ENCODE measurements around the gene RNASE8.

DNA sequence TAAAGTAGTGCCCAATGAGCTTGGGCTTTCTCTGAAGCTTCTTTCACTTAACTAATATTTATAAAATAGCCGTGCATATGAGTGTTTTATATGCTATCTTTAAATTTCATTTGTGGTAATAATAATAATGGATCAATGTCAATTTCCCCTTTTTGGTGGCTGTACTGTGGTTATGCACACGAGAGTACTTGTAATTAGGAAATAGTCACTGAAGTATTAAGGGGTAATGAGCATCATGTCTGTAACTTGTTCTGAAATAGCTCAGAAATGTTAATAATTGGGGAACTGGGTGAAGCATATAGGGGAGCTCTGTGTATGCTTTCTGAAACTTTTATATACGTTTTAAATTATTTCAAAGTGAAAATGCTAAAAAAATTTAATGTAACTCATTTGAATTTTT is 7.0 kb upstream of the RNASE8 start:
- TF ChIP-seq, protein P1, sequence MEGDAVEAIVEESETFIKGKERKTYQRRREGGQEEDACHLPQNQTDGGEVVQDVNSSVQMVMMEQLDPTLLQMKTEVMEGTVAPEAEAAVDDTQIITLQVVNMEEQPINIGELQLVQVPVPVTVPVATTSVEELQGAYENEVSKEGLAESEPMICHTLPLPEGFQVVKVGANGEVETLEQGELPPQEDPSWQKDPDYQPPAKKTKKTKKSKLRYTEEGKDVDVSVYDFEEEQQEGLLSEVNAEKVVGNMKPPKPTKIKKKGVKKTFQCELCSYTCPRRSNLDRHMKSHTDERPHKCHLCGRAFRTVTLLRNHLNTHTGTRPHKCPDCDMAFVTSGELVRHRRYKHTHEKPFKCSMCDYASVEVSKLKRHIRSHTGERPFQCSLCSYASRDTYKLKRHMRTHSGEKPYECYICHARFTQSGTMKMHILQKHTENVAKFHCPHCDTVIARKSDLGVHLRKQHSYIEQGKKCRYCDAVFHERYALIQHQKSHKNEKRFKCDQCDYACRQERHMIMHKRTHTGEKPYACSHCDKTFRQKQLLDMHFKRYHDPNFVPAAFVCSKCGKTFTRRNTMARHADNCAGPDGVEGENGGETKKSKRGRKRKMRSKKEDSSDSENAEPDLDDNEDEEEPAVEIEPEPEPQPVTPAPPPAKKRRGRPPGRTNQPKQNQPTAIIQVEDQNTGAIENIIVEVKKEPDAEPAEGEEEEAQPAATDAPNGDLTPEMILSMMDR (IDR thresholded peaks at IDR 0.05) = no peak
- TF ChIP-seq, protein P2, sequence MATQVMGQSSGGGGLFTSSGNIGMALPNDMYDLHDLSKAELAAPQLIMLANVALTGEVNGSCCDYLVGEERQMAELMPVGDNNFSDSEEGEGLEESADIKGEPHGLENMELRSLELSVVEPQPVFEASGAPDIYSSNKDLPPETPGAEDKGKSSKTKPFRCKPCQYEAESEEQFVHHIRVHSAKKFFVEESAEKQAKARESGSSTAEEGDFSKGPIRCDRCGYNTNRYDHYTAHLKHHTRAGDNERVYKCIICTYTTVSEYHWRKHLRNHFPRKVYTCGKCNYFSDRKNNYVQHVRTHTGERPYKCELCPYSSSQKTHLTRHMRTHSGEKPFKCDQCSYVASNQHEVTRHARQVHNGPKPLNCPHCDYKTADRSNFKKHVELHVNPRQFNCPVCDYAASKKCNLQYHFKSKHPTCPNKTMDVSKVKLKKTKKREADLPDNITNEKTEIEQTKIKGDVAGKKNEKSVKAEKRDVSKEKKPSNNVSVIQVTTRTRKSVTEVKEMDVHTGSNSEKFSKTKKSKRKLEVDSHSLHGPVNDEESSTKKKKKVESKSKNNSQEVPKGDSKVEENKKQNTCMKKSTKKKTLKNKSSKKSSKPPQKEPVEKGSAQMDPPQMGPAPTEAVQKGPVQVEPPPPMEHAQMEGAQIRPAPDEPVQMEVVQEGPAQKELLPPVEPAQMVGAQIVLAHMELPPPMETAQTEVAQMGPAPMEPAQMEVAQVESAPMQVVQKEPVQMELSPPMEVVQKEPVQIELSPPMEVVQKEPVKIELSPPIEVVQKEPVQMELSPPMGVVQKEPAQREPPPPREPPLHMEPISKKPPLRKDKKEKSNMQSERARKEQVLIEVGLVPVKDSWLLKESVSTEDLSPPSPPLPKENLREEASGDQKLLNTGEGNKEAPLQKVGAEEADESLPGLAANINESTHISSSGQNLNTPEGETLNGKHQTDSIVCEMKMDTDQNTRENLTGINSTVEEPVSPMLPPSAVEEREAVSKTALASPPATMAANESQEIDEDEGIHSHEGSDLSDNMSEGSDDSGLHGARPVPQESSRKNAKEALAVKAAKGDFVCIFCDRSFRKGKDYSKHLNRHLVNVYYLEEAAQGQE (IDR thresholded peaks at IDR 0.05; ENCODE audit: insufficient read depth in 1 of 2, low read depth in 2 of 2, low read length in 1 of 2) = no peak
- TF ChIP-seq POLR2AphosphoS5 (IDR thresholded peaks at IDR 0.05; ENCODE audit: low read depth, low read length) = no peak

All from Panc1 (cell line).